ENCODE measurements around the gene YES1.

- TF ChIP-seq, protein P1, sequence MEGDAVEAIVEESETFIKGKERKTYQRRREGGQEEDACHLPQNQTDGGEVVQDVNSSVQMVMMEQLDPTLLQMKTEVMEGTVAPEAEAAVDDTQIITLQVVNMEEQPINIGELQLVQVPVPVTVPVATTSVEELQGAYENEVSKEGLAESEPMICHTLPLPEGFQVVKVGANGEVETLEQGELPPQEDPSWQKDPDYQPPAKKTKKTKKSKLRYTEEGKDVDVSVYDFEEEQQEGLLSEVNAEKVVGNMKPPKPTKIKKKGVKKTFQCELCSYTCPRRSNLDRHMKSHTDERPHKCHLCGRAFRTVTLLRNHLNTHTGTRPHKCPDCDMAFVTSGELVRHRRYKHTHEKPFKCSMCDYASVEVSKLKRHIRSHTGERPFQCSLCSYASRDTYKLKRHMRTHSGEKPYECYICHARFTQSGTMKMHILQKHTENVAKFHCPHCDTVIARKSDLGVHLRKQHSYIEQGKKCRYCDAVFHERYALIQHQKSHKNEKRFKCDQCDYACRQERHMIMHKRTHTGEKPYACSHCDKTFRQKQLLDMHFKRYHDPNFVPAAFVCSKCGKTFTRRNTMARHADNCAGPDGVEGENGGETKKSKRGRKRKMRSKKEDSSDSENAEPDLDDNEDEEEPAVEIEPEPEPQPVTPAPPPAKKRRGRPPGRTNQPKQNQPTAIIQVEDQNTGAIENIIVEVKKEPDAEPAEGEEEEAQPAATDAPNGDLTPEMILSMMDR (IDR thresholded peaks at IDR 0.05; ENCODE audit: low read length), result no peak
- TF ChIP-seq EZH2 (IDR thresholded peaks at IDR 0.05; ENCODE audit: borderline replicate concordance, low read length), result no peak
Measured at GRCh38 chr18:770583-770961, 41.5 kb downstream of the YES1 start.
